GM15510 (cell line): ENCODE data around the gene PPP2R2C.

Experiments used
- POLR2A ChIP-seq: IDR thresholded peaks from 3 replicates; pipeline ENCODE4 v1.6.1; 2011; ENCODE audit warnings: borderline replicate concordance; ENCODE audit not compliant: insufficient read length; ENCODE audit errors: extremely low read depth

PPP2R2C gene

GRCh38 chr4:6440506-6441201, 31.8 kb downstream of the PPP2R2C start:
- TF ChIP-seq POLR2A: no peak

GRCh38 chr4:6439120-6439762, 33.2 kb downstream of the PPP2R2C start:
- no peak for TF ChIP-seq POLR2A

GRCh38 chr4:6437826-6438238, 34.6 kb downstream of the PPP2R2C start:
- TF ChIP-seq POLR2A: no peak

DNA sequence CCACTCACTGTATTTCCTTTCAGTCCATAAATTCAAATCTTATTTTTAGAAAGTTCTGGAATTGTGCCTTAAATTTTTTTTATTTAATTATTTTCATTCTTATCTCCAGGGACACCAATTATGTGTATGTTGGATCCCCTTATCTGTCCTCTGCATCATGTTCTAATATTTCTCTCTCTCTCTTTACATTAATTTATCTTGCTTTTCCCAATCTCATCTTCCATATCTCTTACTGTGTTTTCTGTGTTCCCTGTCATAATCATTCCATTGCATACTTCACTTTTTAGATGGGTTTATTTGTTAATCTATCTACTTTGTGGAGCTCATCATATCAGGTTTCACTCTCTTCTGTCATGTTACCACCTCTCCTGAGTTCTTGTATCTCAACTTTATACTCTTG, 37.4 kb downstream of the PPP2R2C start:
- TF ChIP-seq POLR2A: no peak

DNA sequence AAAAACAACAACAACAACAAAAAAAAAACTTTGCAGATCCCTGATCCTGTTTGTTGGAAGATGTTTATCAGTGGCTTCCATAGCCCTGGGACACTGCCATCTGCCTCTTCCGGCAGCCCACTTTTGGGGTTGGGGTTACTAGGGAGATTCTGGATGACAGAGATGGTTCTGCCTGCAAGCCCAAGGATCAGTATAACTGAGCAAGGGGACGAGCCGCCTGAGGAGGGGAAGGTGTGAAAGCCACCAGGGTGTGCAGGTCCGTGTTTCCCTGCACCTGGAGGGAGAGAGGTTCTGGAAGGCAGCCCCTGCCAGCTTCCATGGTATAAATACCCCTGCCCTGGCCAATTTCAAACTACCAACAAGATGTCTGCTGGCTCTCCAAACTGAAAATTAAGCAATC, 41.5 kb downstream of the PPP2R2C start:
- no peak for TF ChIP-seq POLR2A

- TF ChIP-seq POLR2A: no peak
These were observed 44.8 kb downstream of the PPP2R2C start for GRCh38 chr4:6427439-6428090.

GRCh38 chr4:6426571-6427438, 45.6 kb downstream of the PPP2R2C start:
- no peak for TF ChIP-seq POLR2A

- TF ChIP-seq POLR2A: no peak
These were observed 46.5 kb downstream of the PPP2R2C start for GRCh38 chr4:6425911-6426310.

GRCh38 chr4:6425336-6425735, 47.1 kb downstream of the PPP2R2C start:
- TF ChIP-seq POLR2A: no peak

DNA sequence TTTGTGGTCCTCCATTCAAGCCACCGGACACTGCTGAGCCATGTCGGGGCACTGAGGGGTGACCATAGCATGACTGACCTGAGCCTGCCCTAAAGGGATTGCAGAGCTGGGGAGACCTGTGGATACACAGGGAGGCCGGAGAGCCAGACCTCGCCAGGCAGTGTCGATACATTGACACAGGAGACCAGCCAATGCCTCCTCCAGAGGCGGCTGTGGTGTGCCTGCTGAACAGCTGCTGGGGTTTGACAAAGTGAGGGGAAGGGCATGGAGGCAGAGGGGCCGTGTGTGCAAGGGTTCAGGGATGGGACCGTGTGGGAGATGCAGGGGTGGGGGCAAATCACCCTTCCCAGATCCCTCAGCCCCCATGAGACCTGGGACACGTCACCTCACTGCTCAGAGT, 48.0 kb downstream of the PPP2R2C start:
- no peak for TF ChIP-seq POLR2A

DNA sequence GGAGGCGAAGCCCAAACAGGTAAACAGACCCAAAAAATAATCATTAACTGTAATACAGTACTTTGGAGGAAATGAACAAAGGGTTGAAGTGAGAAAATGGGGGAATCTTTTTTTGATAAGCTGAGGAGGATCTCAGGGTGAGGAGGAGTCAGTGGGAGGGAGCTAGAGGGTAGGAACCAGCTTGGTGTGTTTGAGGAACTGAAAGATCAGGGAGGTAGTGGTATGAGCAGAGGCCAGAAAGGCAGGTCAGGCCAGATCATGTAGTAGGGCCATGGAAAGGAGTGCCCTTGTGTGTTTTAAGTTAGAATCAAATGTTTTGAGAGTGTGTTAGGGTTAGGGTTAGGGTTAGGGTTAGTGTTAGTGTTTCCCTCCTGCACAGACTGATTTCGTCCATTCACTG, 48.8 kb downstream of the PPP2R2C start:
- TF ChIP-seq POLR2A: no peak

GRCh38 chr4:6422866-6423265, 49.5 kb downstream of the PPP2R2C start:
- no peak for TF ChIP-seq POLR2A

- TF ChIP-seq POLR2A: no peak
These were observed 50.3 kb downstream of the PPP2R2C start for GRCh38 chr4:6422105-6422504.

DNA sequence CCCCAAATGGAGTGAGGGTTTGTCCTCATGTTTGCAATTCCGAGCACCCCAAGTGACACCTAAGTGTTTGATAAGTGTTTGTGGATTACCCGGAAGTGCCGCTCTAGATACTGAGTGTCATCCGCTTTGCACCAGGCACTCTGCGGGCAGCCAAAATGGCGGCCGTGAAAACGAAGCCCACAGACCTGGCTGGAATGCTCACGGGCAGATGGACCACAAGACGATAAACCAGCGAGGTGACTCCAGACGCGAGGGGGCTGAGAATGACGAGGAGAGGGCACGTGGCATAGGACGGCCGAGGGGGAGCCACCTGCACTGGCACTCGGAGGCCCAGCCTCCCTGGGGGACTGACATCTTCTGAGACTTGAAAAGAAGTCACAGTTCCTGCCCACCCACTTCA, 51.0 kb downstream of the PPP2R2C start:
- no peak for TF ChIP-seq POLR2A

- no peak for TF ChIP-seq POLR2A
These were observed 51.4 kb downstream of the PPP2R2C start for GRCh38 chr4:6420972-6421371.

GRCh38 chr4:6420036-6420435, 52.4 kb downstream of the PPP2R2C start:
- TF ChIP-seq POLR2A: no peak

- no peak for TF ChIP-seq POLR2A
These were observed 52.9 kb downstream of the PPP2R2C start for GRCh38 chr4:6419452-6420028.
